Sigmoid colon (tissue), 4 donors: ENCODE results near the gene LILRA2.

ENCODE experiments used
- CTCF ChIP-seq, 4 experiments: fragments of 450-650 bp in 3 of 4; fragments of 200-600 bp in 1 of 4; IDR thresholded peaks; one replicate each; pipeline ENCODE4 v1.5.1; 2016 to 2019; ENCODE audit warnings: antibody characterized with exemption in 4 of 4, mild to moderate bottlenecking in 3 of 4, moderate library complexity in 2 of 4
- EP300 ChIP-seq, 4 donors: sonication (generic); formaldehyde crosslinking; IDR thresholded peaks; one replicate each; pipeline ENCODE4 v1.6.1; 2017; ENCODE audit warnings: antibody characterized with exemption in 4 of 4
- POLR2A ChIP-seq, 2 donors: fragments of 450-650 bp; IDR thresholded peaks; one replicate each; pipeline ENCODE4 v1.6.1; 2016; ENCODE audit warnings: antibody characterized with exemption in 2 of 2, mild to moderate bottlenecking in 2 of 2, moderate library complexity in 2 of 2
- POLR2AphosphoS5 ChIP-seq, 4 donors: sonication (generic); formaldehyde crosslinking; IDR thresholded peaks; one replicate each; pipeline ENCODE4 v1.6.1; 2017; ENCODE audit warnings: antibody characterized with exemption in 4 of 4

- TF ChIP-seq POLR2AphosphoS5 (IDR thresholded peaks at IDR 0.05) (no peak), CTCF (IDR thresholded peaks at IDR 0.05) (no peak), EP300 (IDR thresholded peaks at IDR 0.05) (no peak), POLR2A (IDR thresholded peaks at IDR 0.05) (no peak)
Observed at GRCh38 chr19:54608205-54608604, 34.6 kb downstream of the LILRA2 start.
